IPS-NIHi11 (cell line): ENCODE data around the gene KATNB1.
"Not testable (repeated sequence)": the region's sequence is repeated elsewhere in the genome, so short reads cannot be mapped to it uniquely, and the experiment has no call there.

Source experiments
- DNase-seq: peaks from one replicate; pipeline ENCODE4 v3.0.0; 2012; ENCODE audit warnings: mixed read lengths, low spot score

Gene KATNB1

GRCh38 chr16:57701759-57702371, 33.7 kb upstream of the KATNB1 start:
- peak; percentile 2 for DNase-seq

GRCh38 chr16:57703416-57704010, 32.1 kb upstream of the KATNB1 start:
- DNase-seq: peak; percentile 2

- peak; percentile 8 for DNase-seq
Observed at GRCh38 chr16:57704011-57704904, 31.3 kb upstream of the KATNB1 start.

GRCh38 chr16:57704905-57705852, 30.4 kb upstream of the KATNB1 start:
- peak; percentile 4 for DNase-seq

GRCh38 chr16:57706717-57707116, 28.9 kb upstream of the KATNB1 start:
- DNase-seq: no peak

- no peak for DNase-seq
Observed at GRCh38 chr16:57707331-57707730, 28.2 kb upstream of the KATNB1 start.

GRCh38 chr16:57708168-57708567, 27.4 kb upstream of the KATNB1 start:
- no peak for DNase-seq

GRCh38 chr16:57709663-57710062, 25.9 kb upstream of the KATNB1 start:
- DNase-seq: no peak

GRCh38 chr16:57711346-57711745, 24.2 kb upstream of the KATNB1 start:
- no peak for DNase-seq

GRCh38 chr16:57711993-57712392, 23.6 kb upstream of the KATNB1 start:
- no peak for DNase-seq

- DNase-seq: not testable (repeated sequence)
Observed at GRCh38 chr16:57712569-57712968, 23.0 kb upstream of the KATNB1 start.

- no peak for DNase-seq
Observed at GRCh38 chr16:57713596-57713995, 22.0 kb upstream of the KATNB1 start.

GRCh38 chr16:57714047-57714446, 21.5 kb upstream of the KATNB1 start:
- no peak for DNase-seq

- DNase-seq: peak; percentile 69
Observed at GRCh38 chr16:57720142-57720575, 15.4 kb upstream of the KATNB1 start.

GRCh38 chr16:57721356-57722209, 14.0 kb upstream of the KATNB1 start:
- no peak for DNase-seq

GRCh38 chr16:57722210-57722499, 13.4 kb upstream of the KATNB1 start:
- no peak for DNase-seq

- no peak for DNase-seq
Observed at GRCh38 chr16:57722651-57723050, 12.9 kb upstream of the KATNB1 start.

GRCh38 chr16:57723170-57723569, 12.4 kb upstream of the KATNB1 start:
- peak; percentile 64 for DNase-seq

GRCh38 chr16:57724531-57724930, 11.0 kb upstream of the KATNB1 start:
- no peak for DNase-seq

- no peak for DNase-seq
Observed at GRCh38 chr16:57725151-57725550, 10.4 kb upstream of the KATNB1 start.

GRCh38 chr16:57725554-57725953, 10.0 kb upstream of the KATNB1 start:
- no peak for DNase-seq
